Activated CD4-positive, alpha-beta memory T cell treated with anti-CD3 and anti-CD28 coated beads, Interleukin-2, amount 10 ng/mL, durations not matched to agents 7 days and 5 days (primary cell): ENCODE results near the gene IGSF23. TPM values are rescaled to one million over a fixed set of nuclear protein-coding genes. Genes with fewer than 3 reads are reported as not detected.

ENCODE experiments used
- total RNA-seq, 2 experiments: library from RNA; stranded (reverse); gene quantifications; one replicate each; pipeline ENCODE4 v1.2.3, GENCODE V29; 2021

Gene IGSF23
- total RNA-seq, 2 experiments from 2014 or later = not detected

Other genes with a start within 250 kb of the IGSF23 start
- gene ZNF285, start 212.0 kb upstream of the IGSF23 start, total RNA-seq = under 1 TPM; 0.48 to 0.60 TPM
- under 1 TPM; 0.05 to 0.55 TPM for gene ZNF229, start 165.1 kb upstream of the IGSF23 start, total RNA-seq
- gene ZNF180, start 113.0 kb upstream of the IGSF23 start, total RNA-seq = 10 to 100 TPM in 1 of 2 experiments, 1 to 10 TPM in 1; 9.7 to 11.0 TPM
- gene CEACAM20, start 83.9 kb upstream of the IGSF23 start, total RNA-seq = not detected
- 1 to 10 TPM; 1.7 to 2.1 TPM for gene PVR, start 30.3 kb downstream of the IGSF23 start, total RNA-seq
- under 1 TPM in 1 of 2 experiments, not detected in 1; 0.30 TPM for gene CEACAM19, start 57.9 kb downstream of the IGSF23 start, total RNA-seq
- not detected for gene CEACAM16, start 85.6 kb downstream of the IGSF23 start, total RNA-seq
- 10 to 100 TPM; 63.4 to 66.6 TPM for gene BCL3, start 135.1 kb downstream of the IGSF23 start, total RNA-seq
- not detected for gene CBLC, start 164.3 kb downstream of the IGSF23 start, total RNA-seq
- gene BCAM, start 195.5 kb downstream of the IGSF23 start, total RNA-seq = not detected
- gene NECTIN2, start 232.7 kb downstream of the IGSF23 start, total RNA-seq = under 1 TPM; 0.25 to 0.38 TPM